Naive thymus-derived CD4-positive, alpha-beta T cell (primary cell): ENCODE results near the gene ADAMTS6. TPM values are rescaled to one million over a fixed set of nuclear protein-coding genes. Genes with fewer than 3 reads are reported as not detected.

Experiments used
- ATAC-seq: fragments of 150-1000 bp; cut with Tn5 transposase; 2 replicates; pipeline ENCODE4 v1.10.0; 2021; ENCODE audit warnings: mild to moderate bottlenecking, moderate library complexity
- CTCF ChIA-PET: fragments of 350-600 bp; sonication (Branson Sonifier 250); formaldehyde crosslinking; loops from one replicate; lab custom pipeline; 2021; ENCODE audit warnings: antibody characterized with exemption; lab: Charles Lee
- POLR2A ChIA-PET: fragments of 350-600 bp; sonication (Branson Sonifier 250); formaldehyde crosslinking; loops from one replicate; lab custom pipeline; 2021; ENCODE audit warnings: antibody characterized with exemption, inconsistent platforms; lab: Charles Lee
- DNase-seq, 9 donors: peaks; one replicate each; pipeline versions ENCODE4 v3.0.0 to v3.0.0-alpha.2; 2020 to 2022; ENCODE audit warnings: mixed read lengths in 1 of 9
- H3K27ac ChIP-seq: one replicate; pipeline ENCODE4 v1.7.0; 2013; ENCODE audit warnings: mild to moderate bottlenecking, low read depth, low read length, moderate library complexity
- H3K27me3 ChIP-seq, 2 donors: one replicate each; pipeline ENCODE4 v1.7.0; 2013; ENCODE audit warnings: low read length in 2 of 2, mild to moderate bottlenecking in 2 of 2, moderate library complexity in 2 of 2; ENCODE audit not compliant: control insufficient read depth in 2 of 2, insufficient read depth in 2 of 2
- H3K36me3 ChIP-seq, 3 experiments: 1 replicate in 2 of 3; 2 replicates in 1 of 3; pipeline ENCODE4 v1.7.0; 2013; ENCODE audit warnings: low read length in 3 of 3, mild to moderate bottlenecking in 3 of 3, moderate library complexity in 1 of 3; ENCODE audit not compliant: insufficient read depth in 3 of 3, control insufficient read depth in 2 of 3
- H3K4me1 ChIP-seq, 2 donors: one replicate each; pipeline ENCODE4 v1.7.0; 2013; ENCODE audit warnings: low read length in 2 of 2, mild to moderate bottlenecking in 2 of 2, moderate library complexity in 1 of 2; ENCODE audit not compliant: control insufficient read depth in 2 of 2, insufficient read depth in 2 of 2
- H3K4me3 ChIP-seq: 2 replicates; pipeline ENCODE4 v1.7.0; 2013; ENCODE audit warnings: mild to moderate bottlenecking, low read length
- H3K9me3 ChIP-seq, 3 experiments: 1 replicate in 2 of 3; 2 replicates in 1 of 3; pipeline ENCODE4 v1.7.0; 2013; ENCODE audit warnings: low read length in 3 of 3; ENCODE audit not compliant: control insufficient read depth in 2 of 3
- H3K27ac Mint-ChIP-seq, 9 donors: one replicate each; pipeline ENCODE4 v1.8.0; 2020 to 2022; ENCODE audit warnings: mixed read lengths in 9 of 9, mild to moderate bottlenecking in 8 of 9, moderate library complexity in 5 of 9, inconsistent platforms in 2 of 9
- H3K27me3 Mint-ChIP-seq, 5 donors: one replicate each; pipeline ENCODE4 v1.8.0; 2021 to 2022; ENCODE audit warnings: mixed read lengths in 5 of 5, mild to moderate bottlenecking in 1 of 5
- H3K36me3 Mint-ChIP-seq, 5 donors: one replicate each; pipeline ENCODE4 v1.8.0; 2020 to 2022; ENCODE audit warnings: mixed read lengths in 5 of 5, mild to moderate bottlenecking in 3 of 5, inconsistent platforms in 1 of 5
- H3K4me1 Mint-ChIP-seq, 7 donors: one replicate each; pipeline ENCODE4 v1.8.0; 2020 to 2022; ENCODE audit warnings: mixed read lengths in 7 of 7, mild to moderate bottlenecking in 3 of 7, inconsistent platforms in 1 of 7
- H3K4me3 Mint-ChIP-seq, 10 donors: one replicate each; pipeline ENCODE4 v1.8.0; 2020 to 2022; ENCODE audit warnings: mild to moderate bottlenecking in 10 of 10, mixed read lengths in 10 of 10, moderate library complexity in 6 of 10, inconsistent platforms in 2 of 10
- H3K9me3 Mint-ChIP-seq, 11 donors: one replicate each; pipeline ENCODE4 v1.8.0; 2020 to 2022; ENCODE audit warnings: mixed read lengths in 11 of 11, mild to moderate bottlenecking in 4 of 11, inconsistent platforms in 1 of 11, moderate library complexity in 1 of 11
- intact Hi-C, 2 donors: fragments of 100-400 bp; cut with micrococcal nuclease; formaldehyde crosslinking; loops; one replicate each; pipeline ENCODE4 v1.15.1; 2023
- polyA plus RNA-seq, 2 donors: library from polyadenylated mRNA; unstranded; fragments of 300-500 nt; fragmentation: Illumina TruSeq; gene quantifications; one replicate each; pipeline ENCODE4 v1.2.3, GENCODE V29; 2021
- total RNA-seq, 6 experiments: library from RNA in 5 of 6; stranded (reverse) in 5 of 6; gene quantifications; 1 replicate in 5 of 6; 2 replicates in 1 of 6; pipeline ENCODE4 v1.2.3 and lab custom pipeline; 2021 to 2026

Gene ADAMTS6
- total and polyA plus RNA-seq, 7 experiments from 2014 or later = 0.14 to 4.5 (median 2.6) TPM

DNA sequence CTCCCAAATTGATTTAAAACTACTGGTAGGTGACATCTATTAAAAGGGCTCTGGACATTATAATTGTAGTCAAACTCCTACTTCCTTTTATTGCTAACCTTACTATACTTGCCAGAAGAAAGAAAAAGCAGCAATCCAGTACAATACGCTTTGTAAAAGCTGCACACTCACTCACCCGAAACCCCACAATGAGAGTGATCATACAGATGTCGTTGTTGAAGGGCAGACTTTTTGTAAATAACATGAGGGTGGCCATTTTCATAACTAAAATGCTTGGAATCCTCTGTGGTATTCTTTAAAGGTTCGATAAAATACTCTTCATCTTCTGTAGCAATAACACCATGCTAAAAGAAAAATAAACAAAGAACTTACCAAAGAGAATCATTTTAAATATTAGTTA lies 21.7 kb downstream of the ADAMTS6 start:
- Mint-ChIP-seq H3K27ac (no peak overlapping the region), H3K27me3 (peaks cover 0 to 4% (median 0%) of the 10 kb centered on the region in 5 donors), H3K4me1 (no peaks in the 10 kb centered on the region), H3K9me3 (no peaks in the 10 kb centered on the region), H3K36me3 (peaks cover 0 to 11% (median 0%) of the 10 kb centered on the region in 5 donors), H3K4me3 (no peak overlapping the region)
- CTCF ChIA-PET = no interaction called here
- POLR2A ChIA-PET = interaction anchor here (0.6 kb wide), 1 partner anchor 298 kb away, joined by 5 read pairs; no protein-coding TSS in a partner anchor
- DNase-seq (no peak), ATAC-seq (no peak)
- H3K36me3 ChIP-seq = no peaks in the 10 kb centered on the region
- no peak overlapping the region for H3K4me3 ChIP-seq
- no peak overlapping the region for H3K27ac ChIP-seq
- H3K9me3 ChIP-seq = no peaks in the 10 kb centered on the region
- H3K27me3 ChIP-seq = no peaks in the 10 kb centered on the region
- no peaks in the 10 kb centered on the region for H3K4me1 ChIP-seq
- intact Hi-C loops = no loop called here

DNA sequence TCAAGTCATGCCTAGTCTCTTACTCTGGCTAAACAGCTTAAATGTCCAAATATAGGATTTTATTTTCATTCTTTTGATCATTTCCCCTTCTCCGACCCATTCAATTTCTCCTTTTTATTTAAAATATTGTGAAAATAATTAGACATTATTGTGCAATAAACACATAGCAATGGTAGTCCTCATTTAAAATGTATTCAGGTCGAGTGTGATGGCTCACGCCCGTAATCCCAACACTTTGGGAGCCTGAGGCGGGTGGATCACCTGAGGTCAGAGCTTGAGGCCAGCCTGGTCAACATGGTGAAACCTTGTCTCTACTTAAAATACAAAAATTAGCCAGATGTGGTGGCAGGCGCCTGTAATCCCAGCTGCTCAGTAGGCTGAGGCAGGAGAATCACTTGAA lies 26.7 kb downstream of the ADAMTS6 start:
- no peaks in the 10 kb centered on the region for H3K36me3 ChIP-seq
- no peaks in the 10 kb centered on the region for H3K4me1 Mint-ChIP-seq
- H3K27ac ChIP-seq = no peak overlapping the region
- no peak overlapping the region for H3K4me3 ChIP-seq
- no peaks in the 10 kb centered on the region for H3K4me1 ChIP-seq
- no peaks in the 10 kb centered on the region for H3K27me3 ChIP-seq
- H3K9me3 Mint-ChIP-seq = peaks cover 0 to 4% (median 0%) of the 10 kb centered on the region in 11 donors
- H3K9me3 ChIP-seq = no peaks in the 10 kb centered on the region
- ATAC-seq (no peak), DNase-seq (no peak)
- H3K4me3 Mint-ChIP-seq = no peak overlapping the region
- intact Hi-C loops = no loop called here
- POLR2A ChIA-PET = no interaction called here
- H3K27me3 Mint-ChIP-seq = peaks cover 0 to 4% (median 0%) of the 10 kb centered on the region in 5 donors
- H3K27ac Mint-ChIP-seq = no peak overlapping the region
- CTCF ChIA-PET = no interaction called here
- H3K36me3 Mint-ChIP-seq = peaks cover 0 to 19% (median 3%) of the 10 kb centered on the region in 5 donors

DNA sequence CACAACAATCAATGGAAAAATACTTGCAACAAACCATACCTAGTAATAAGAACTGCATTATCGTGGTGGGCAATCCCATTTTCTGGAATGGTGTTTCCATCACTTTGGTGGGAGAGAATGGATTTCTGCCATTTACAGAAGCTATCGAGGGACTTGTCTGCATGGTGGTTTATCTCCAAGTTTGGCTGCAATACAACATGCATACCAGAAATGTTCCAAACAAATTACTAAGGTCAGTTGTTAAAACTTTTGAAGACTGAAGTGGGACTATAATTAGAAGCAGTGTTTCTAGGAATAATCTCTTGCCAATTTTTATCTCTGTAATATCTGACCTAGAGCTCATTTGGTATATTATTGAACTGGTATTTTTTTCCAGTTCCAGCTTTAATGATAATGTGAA lies 30.3 kb downstream of the ADAMTS6 start:
- ChIA-PET POLR2A (no interaction called here), CTCF (interaction anchor here (0.6 kb wide), 1 partner anchor 493 kb away, joined by 3 read pairs; no protein-coding TSS in a partner anchor)
- intact Hi-C loops = no loop called here

DNA sequence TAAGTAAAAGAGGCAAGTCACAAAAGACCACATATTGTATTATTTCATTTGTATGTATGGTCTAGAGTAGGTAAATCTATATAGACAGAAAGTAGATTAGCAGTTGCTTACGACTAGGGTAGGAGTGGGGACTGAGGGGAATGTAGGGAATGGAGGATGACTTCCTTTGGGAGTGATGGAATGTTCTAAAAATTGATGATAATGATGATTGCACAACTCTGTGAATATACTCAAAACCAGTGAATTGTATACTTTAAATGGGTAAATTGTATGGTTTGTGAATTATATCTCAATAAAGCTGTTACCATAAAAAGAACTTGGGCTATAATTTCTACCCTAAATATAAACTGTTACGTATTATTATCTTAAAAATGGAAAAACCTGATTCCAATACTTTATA lies 35.0 kb downstream of the ADAMTS6 start:
- DNase-seq (no peak), ATAC-seq (no peak)
- Mint-ChIP-seq H3K27ac (no peak overlapping the region), H3K9me3 (peaks cover 0 to 3% (median 0%) of the 10 kb centered on the region in 11 donors), H3K36me3 (no peaks in the 10 kb centered on the region), H3K27me3 (no peaks in the 10 kb centered on the region), H3K4me1 (no peaks in the 10 kb centered on the region), H3K4me3 (no peak overlapping the region)
- no peaks in the 10 kb centered on the region for H3K27me3 ChIP-seq
- no peak overlapping the region for H3K4me3 ChIP-seq
- ChIA-PET CTCF (no interaction called here), POLR2A (no interaction called here)
- no peaks in the 10 kb centered on the region for H3K4me1 ChIP-seq
- no peaks in the 10 kb centered on the region for H3K36me3 ChIP-seq
- intact Hi-C loops = no loop called here
- H3K27ac ChIP-seq = no peak overlapping the region
- no peaks in the 10 kb centered on the region for H3K9me3 ChIP-seq

More for the DNA sequence above, 30.3 kb downstream of the ADAMTS6 start:
- no peaks in the 10 kb centered on the region for H3K36me3 ChIP-seq
- H3K27ac Mint-ChIP-seq = no peak overlapping the region
- no peaks in the 10 kb centered on the region for H3K27me3 Mint-ChIP-seq
- H3K4me3 ChIP-seq = no peak overlapping the region
- no peak overlapping the region for H3K27ac ChIP-seq
- no peak for DNase-seq
- peaks cover 0 to 8% (median 3%) of the 10 kb centered on the region in 5 donors for H3K36me3 Mint-ChIP-seq
- H3K4me1 ChIP-seq = no peaks in the 10 kb centered on the region
- no peak for ATAC-seq
- H3K4me3 Mint-ChIP-seq = no peak overlapping the region
- no peaks in the 10 kb centered on the region for H3K9me3 ChIP-seq
- peaks cover 0 to 4% (median 0%) of the 10 kb centered on the region in 11 donors for H3K9me3 Mint-ChIP-seq
- no peaks in the 10 kb centered on the region for H3K4me1 Mint-ChIP-seq
- no peaks in the 10 kb centered on the region for H3K27me3 ChIP-seq

DNA sequence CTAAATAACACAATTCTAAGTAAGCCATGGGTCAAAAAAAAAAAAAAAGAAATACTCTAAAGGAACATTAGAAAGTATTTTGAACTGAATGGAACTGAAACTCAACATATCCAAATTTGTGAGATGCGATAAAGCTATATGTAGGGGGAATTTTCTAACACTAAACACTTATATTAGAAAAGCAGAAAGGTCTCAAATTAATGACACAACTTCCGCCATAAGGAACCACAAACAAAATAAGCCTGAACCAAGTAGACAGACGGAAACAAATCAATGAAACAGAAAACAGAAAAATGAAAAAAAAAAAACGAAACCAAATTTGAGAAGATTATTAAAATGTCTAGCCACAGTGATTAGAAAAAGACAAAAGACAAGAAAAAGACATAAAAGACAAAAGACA lies 39.9 kb downstream of the ADAMTS6 start:
- CTCF ChIA-PET = no interaction called here
- intact Hi-C loops = no loop called here
- H3K27me3 Mint-ChIP-seq = peaks cover 0 to 2% (median 0%) of the 10 kb centered on the region in 5 donors

DNA sequence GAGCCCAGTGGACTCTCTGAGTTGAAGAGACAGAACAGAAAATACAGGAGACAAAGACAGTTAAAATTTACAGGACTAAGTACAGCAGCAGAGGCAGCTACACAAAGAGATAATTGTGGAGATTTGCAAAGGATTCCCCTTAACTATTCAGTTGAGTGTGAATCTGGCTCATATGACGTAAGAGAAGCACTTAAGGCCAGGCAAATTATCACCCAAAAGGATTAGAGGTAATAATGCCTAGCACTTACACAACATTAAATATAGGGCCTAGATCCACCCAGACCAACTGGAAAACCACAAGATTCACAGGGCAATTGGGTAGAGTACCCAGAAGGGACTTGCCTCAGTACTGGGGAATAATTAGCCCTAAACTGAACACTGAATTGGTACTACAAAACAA lies 41.3 kb downstream of the ADAMTS6 start:
- Mint-ChIP-seq H3K36me3 (peaks cover 0 to 4% (median 4%) of the 10 kb centered on the region in 5 donors), H3K27me3 (peaks cover 0 to 3% (median 0%) of the 10 kb centered on the region in 5 donors), H3K27ac (no peak overlapping the region), H3K9me3 (peaks cover 0 to 5% (median 0%) of the 10 kb centered on the region in 11 donors), H3K4me1 (peaks cover 0 to 1% (median 0%) of the 10 kb centered on the region in 7 donors), H3K4me3 (no peak overlapping the region)
- H3K4me1 ChIP-seq = no peaks in the 10 kb centered on the region
- no peaks in the 10 kb centered on the region for H3K9me3 ChIP-seq
- H3K27me3 ChIP-seq = no peaks in the 10 kb centered on the region
- POLR2A ChIA-PET = no interaction called here
- no peak overlapping the region for H3K27ac ChIP-seq
- no peak overlapping the region for H3K4me3 ChIP-seq
- CTCF ChIA-PET = no interaction called here
- intact Hi-C loops = no loop called here
- H3K36me3 ChIP-seq = no peaks in the 10 kb centered on the region
- ATAC-seq = no peak
- DNase-seq = no peak

More for the DNA sequence above, 39.9 kb downstream of the ADAMTS6 start:
- Histone ChIP-seq H3K4me3 (no peak overlapping the region), H3K9me3 (no peaks in the 10 kb centered on the region), H3K27ac (no peak overlapping the region), H3K4me1 (no peaks in the 10 kb centered on the region), H3K36me3 (no peaks in the 10 kb centered on the region), H3K27me3 (no peaks in the 10 kb centered on the region)
- POLR2A ChIA-PET = no interaction called here
- Mint-ChIP-seq H3K9me3 (peaks cover 0 to 3% (median 0%) of the 10 kb centered on the region in 11 donors), H3K4me1 (peaks cover 0 to under 1% (median 0%) of the 10 kb centered on the region in 7 donors), H3K27ac (no peak overlapping the region), H3K36me3 (peaks cover 0 to 2% (median 2%) of the 10 kb centered on the region in 5 donors), H3K4me3 (no peak overlapping the region)
- ATAC-seq (no peak), DNase-seq (no peak)

DNA sequence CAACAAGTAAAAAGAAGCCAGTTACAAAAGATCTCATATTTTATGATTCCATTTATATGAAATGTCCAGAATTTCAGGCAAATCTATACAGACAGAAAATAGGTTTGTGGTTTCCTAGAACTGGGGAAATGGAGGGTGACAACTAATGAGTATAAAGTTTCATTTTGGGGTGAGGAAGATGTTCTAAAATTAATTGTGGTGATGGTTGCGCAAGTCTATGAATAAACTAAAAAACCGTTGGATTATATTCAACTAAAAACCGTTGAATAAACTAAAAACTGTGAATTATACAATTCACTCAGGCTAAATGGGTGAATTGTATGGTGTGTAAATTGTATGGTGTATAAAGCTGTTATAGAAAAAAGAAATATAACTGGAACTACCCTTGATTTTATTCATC lies 47.6 kb downstream of the ADAMTS6 start:
- H3K27me3 ChIP-seq = no peaks in the 10 kb centered on the region
- no peaks in the 10 kb centered on the region for H3K9me3 ChIP-seq
- Mint-ChIP-seq H3K27ac (no peak overlapping the region), H3K27me3 (peaks cover 0 to 3% (median 0%) of the 10 kb centered on the region in 5 donors), H3K9me3 (peaks cover 0 to 2% (median 0%) of the 10 kb centered on the region in 11 donors), H3K36me3 (peaks cover 0 to 4% (median 4%) of the 10 kb centered on the region in 5 donors), H3K4me1 (peaks cover 0 to 1% (median 0%) of the 10 kb centered on the region in 7 donors), H3K4me3 (no peak overlapping the region)
- no peaks in the 10 kb centered on the region for H3K4me1 ChIP-seq
- DNase-seq = no peak
- no peaks in the 10 kb centered on the region for H3K36me3 ChIP-seq
- no peak for ATAC-seq
- no peak overlapping the region for H3K27ac ChIP-seq
- intact Hi-C loops = no loop called here
- POLR2A ChIA-PET = no interaction called here
- no peak overlapping the region for H3K4me3 ChIP-seq
- CTCF ChIA-PET = no interaction called here
